IMR-90 (cell line): Measurements from ENCODE around the gene STAT4. TPM values are rescaled to one million over a fixed set of nuclear protein-coding genes. Genes with fewer than 3 reads are reported as not detected.

Source experiments
- ATAC-seq: fragments of 200-7000 bp; cut with Tn5 transposase; 2 replicates; pipeline ENCODE4 v1.9.1; 2020; ENCODE audit warnings: low read depth, mild to moderate bottlenecking, moderate library complexity
- Bru-seq: library from RNA; stranded (reverse); fragments of 400-500 nt; gene quantifications from one replicate; lab custom pipeline; 2021; lab: Mats Ljungman, UMichigan
- BruChase-seq, 2 experiments: library from RNA; stranded (reverse); fragments of 400-500 nt; gene quantifications; one replicate each; lab custom pipeline; 2021; lab: Mats Ljungman, UMichigan
- BruUV-seq: library from RNA; stranded (reverse); fragments of 400-500 nt; replicated peaks from 2 replicates; lab custom pipeline; 2021; lab: Mats Ljungman, UMichigan
- CTCF ChIA-PET: fragments of 300-600 bp; formaldehyde crosslinking; extraction: SDS; loops from one replicate; lab custom pipeline; 2021; ENCODE audit warnings: antibody characterized with exemption; lab: Yijun Ruan, JAX
- POLR2A ChIA-PET: fragments of 300-600 bp; sonication (Branson Sonifier 250); formaldehyde crosslinking; loops from one replicate; lab custom pipeline; 2022; ENCODE audit warnings: antibody characterized with exemption; ENCODE audit not compliant: unreplicated experiment; lab: Charles Lee
- DNase-seq: peaks from one replicate; pipeline ENCODE4 v3.0.0; 2013
- H2AFZ ChIP-seq: replicated peaks from 2 replicates; pipeline ENCODE3; 2013; ENCODE audit warnings: low read length, mild to moderate bottlenecking; ENCODE audit not compliant: poor library complexity
- H2AK5ac ChIP-seq: 2 replicates; pipeline ENCODE4 v1.6.1; 2013; ENCODE audit warnings: low read depth, low read length, inconsistent platforms
- H2AK9ac ChIP-seq: replicated peaks from 2 replicates; pipeline ENCODE3; 2013; ENCODE audit warnings: mild to moderate bottlenecking, low read depth, low read length, moderate library complexity; ENCODE audit not compliant: poor library complexity
- H2BK120ac ChIP-seq: 2 replicates; pipeline ENCODE4 v1.6.1; 2013; ENCODE audit warnings: low read depth, low read length, inconsistent platforms
- H2BK15ac ChIP-seq: 3 replicates; pipeline ENCODE4 v1.6.1; 2013; ENCODE audit warnings: low read depth, low read length, inconsistent platforms
- H2BK20ac ChIP-seq: 2 replicates; pipeline ENCODE4 v1.6.1; 2013; ENCODE audit warnings: low read depth, mild to moderate bottlenecking, inconsistent platforms, low read length, moderate library complexity
- H2BK5ac ChIP-seq: 2 replicates; pipeline ENCODE4 v1.6.1; 2013; ENCODE audit warnings: mild to moderate bottlenecking, low read depth, low read length, inconsistent platforms; ENCODE audit not compliant: poor library complexity, severe bottlenecking
- H3K14ac ChIP-seq: replicated peaks from 2 replicates; pipeline ENCODE4 v1.6.1; 2013; ENCODE audit warnings: low read depth, low read length, inconsistent platforms
- H3K18ac ChIP-seq: 2 replicates; pipeline ENCODE4 v1.6.1; 2013; ENCODE audit warnings: low read depth, low read length, control low read depth
- H3K23ac ChIP-seq: 2 replicates; pipeline ENCODE4 v1.6.1; 2013; ENCODE audit warnings: low read depth, low read length, inconsistent platforms
- H3K27ac ChIP-seq: 2 replicates; pipeline ENCODE4 v1.5.1; 2013; ENCODE audit warnings: mild to moderate bottlenecking, control low read depth, low read length; ENCODE audit not compliant: insufficient read depth
- H3K27me3 ChIP-seq: 2 replicates; pipeline ENCODE4 v1.6.1; 2013; ENCODE audit warnings: low read length; ENCODE audit not compliant: control insufficient read depth, insufficient read depth
- H3K36me3 ChIP-seq: 2 replicates; pipeline ENCODE4 v1.6.1; 2013; ENCODE audit warnings: low read length, mixed read lengths; ENCODE audit not compliant: control insufficient read depth, insufficient read depth
- H3K4ac ChIP-seq: 2 replicates; pipeline ENCODE4 v1.6.1; 2013; ENCODE audit warnings: low read depth, low read length, inconsistent platforms
- H3K4me1 ChIP-seq: 2 replicates; pipeline ENCODE4 v1.6.1; 2013; ENCODE audit warnings: low read length, mixed read lengths; ENCODE audit not compliant: control insufficient read depth, insufficient read depth
- H3K4me2 ChIP-seq: 2 replicates; pipeline ENCODE4 v1.6.1; 2013; ENCODE audit warnings: low read depth, mild to moderate bottlenecking, control low read depth, low read length, moderate library complexity
- H3K4me3 ChIP-seq: 2 replicates; pipeline ENCODE4 v1.5.1; 2013; ENCODE audit warnings: low read depth, mild to moderate bottlenecking, control low read depth, low read length, moderate library complexity; ENCODE audit not compliant: insufficient read depth
- H3K56ac ChIP-seq: 2 replicates; pipeline ENCODE4 v1.6.1; 2013; ENCODE audit warnings: low read length, inconsistent platforms; ENCODE audit not compliant: insufficient read depth; ENCODE audit errors: extremely low read depth
- H3K79me1 ChIP-seq, 2 experiments: 2 replicates each; pipeline ENCODE4 v1.6.1; 2013; ENCODE audit warnings: low read length in 2 of 2, inconsistent platforms in 1 of 2, low read depth in 1 of 2
- H3K9ac ChIP-seq: 2 replicates; pipeline ENCODE4 v1.6.1; 2013; ENCODE audit warnings: low read depth, low read length, control low read depth
- H3K9me1 ChIP-seq: 2 replicates; pipeline ENCODE4 v1.6.1; 2013; ENCODE audit warnings: low read length, inconsistent platforms; ENCODE audit not compliant: insufficient read depth
- H3K9me3 ChIP-seq: 2 replicates; pipeline ENCODE4 v1.6.1; 2013; ENCODE audit warnings: low read length; ENCODE audit not compliant: control insufficient read depth, insufficient read depth
- H4K20me1 ChIP-seq: 2 replicates; pipeline ENCODE4 v1.6.1; 2013; ENCODE audit warnings: low read length, inconsistent platforms; ENCODE audit not compliant: insufficient read depth
- H4K5ac ChIP-seq: 2 replicates; pipeline ENCODE4 v1.6.1; 2013; ENCODE audit warnings: mild to moderate bottlenecking, low read depth, low read length, control low read depth
- H4K8ac ChIP-seq, 2 experiments: 2 replicates each; pipeline ENCODE4 v1.6.1; 2013; ENCODE audit warnings: low read depth in 2 of 2, low read length in 2 of 2, control low read depth in 1 of 2, inconsistent platforms in 1 of 2
- H4K91ac ChIP-seq: 2 replicates; pipeline ENCODE4 v1.6.1; 2013; ENCODE audit warnings: low read depth, low read length, inconsistent platforms; ENCODE audit not compliant: insufficient read depth
- BHLHE40 ChIP-seq: fragments of 150-350 bp; IDR thresholded peaks from 2 replicates; pipeline ENCODE4 v1.6.1; 2016; ENCODE audit warnings: mild to moderate bottlenecking, low read depth, low read length
- CEBPB ChIP-seq: IDR thresholded peaks from 2 replicates; pipeline ENCODE4 v1.6.1; 2012; ENCODE audit warnings: low read depth, low read length, improper control_type of control experiment
- CHD1 ChIP-seq: IDR thresholded peaks from 2 replicates; pipeline ENCODE4 v1.6.1; 2012; ENCODE audit warnings: low read depth, low read length, improper control_type of control experiment
- CTCF ChIP-seq: conservative IDR thresholded peaks from 2 replicates; pipeline ENCODE4 v1.5.1; 2012; ENCODE audit warnings: mild to moderate bottlenecking, low read depth, low read length, improper control_type of control experiment
- FOS ChIP-seq: fragments of 150-350 bp; IDR thresholded peaks from 2 replicates; pipeline ENCODE4 v1.6.1; 2016; ENCODE audit warnings: low read depth, low read length
- MAFK ChIP-seq: IDR thresholded peaks from 2 replicates; pipeline ENCODE4 v1.6.1; 2012; ENCODE audit warnings: low read depth, low read length, improper control_type of control experiment
- MAZ ChIP-seq: IDR thresholded peaks from 2 replicates; pipeline ENCODE4 v1.6.1; 2012; ENCODE audit warnings: low read depth, mild to moderate bottlenecking, low read length, improper control_type of control experiment, moderate library complexity, borderline replicate concordance
- MXI1 ChIP-seq: IDR thresholded peaks from 2 replicates; pipeline ENCODE4 v1.6.1; 2012; ENCODE audit warnings: low read depth, mild to moderate bottlenecking, low read length, moderate library complexity, borderline replicate concordance
- NFE2L2 ChIP-seq: fragments of 150-350 bp; IDR thresholded peaks from 2 replicates; pipeline ENCODE4 v1.6.1; 2016; ENCODE audit warnings: low read depth, mild to moderate bottlenecking, low read length
- RAD21 ChIP-seq: IDR thresholded peaks from 2 replicates; pipeline ENCODE4 v1.6.1; 2012; ENCODE audit warnings: low read length, improper control_type of control experiment
- RCOR1 ChIP-seq: IDR thresholded peaks from 2 replicates; pipeline ENCODE4 v1.6.1; 2012; ENCODE audit warnings: mild to moderate bottlenecking, low read length, improper control_type of control experiment; ENCODE audit not compliant: insufficient replicate concordance
- RFX5 ChIP-seq: IDR thresholded peaks from 2 replicates; pipeline ENCODE4 v1.8.0; 2012; ENCODE audit warnings: low read depth, mild to moderate bottlenecking, low read length, moderate library complexity
- SMC3 ChIP-seq: fragments of 150-350 bp; IDR thresholded peaks from 2 replicates; pipeline ENCODE4 v1.6.1; 2016; ENCODE audit warnings: low read depth, mild to moderate bottlenecking, antibody characterized with exemption, low read length, moderate library complexity
- WGBS, 2 experiments: methylation state at CpG; one replicate each; pipeline versions ENCODE4 v1.1.5 to v1.1.7; 2013; ENCODE audit warnings: missing lambda C conversion rate in 2 of 2; ENCODE audit not compliant: insufficient read length in 1 of 2; ENCODE audit errors: extremely low coverage in 2 of 2; 5-methylcytosine and 5-hydroxymethylcytosine counted together
- dilution Hi-C: fragments of 300-500 bp; cut with HindIII; formaldehyde crosslinking; loops from one replicate; pipeline ENCODE4 v1.14.3; 2018; ENCODE audit warnings: low sequenced_read_pairs; ENCODE audit not compliant: unreplicated experiment
- in situ Hi-C: fragments of 300-500 bp; cut with MboI; formaldehyde crosslinking; loops from 3 replicates; pipeline ENCODE4 v1.14.3; 2019; ENCODE audit warnings: low sequenced_read_pairs, inconsistent platforms, mixed read lengths
- intact Hi-C: fragments of 100-400 bp; cut with micrococcal nuclease; formaldehyde crosslinking; loops from 2 replicates; pipeline ENCODE4 v1.10.0; 2022
- long read RNA-seq: library from polyadenylated mRNA; unstranded; transcript quantifications from one replicate; pipeline ENCODE4 v2.0.0, GENCODE V29; 2021; ENCODE audit not compliant: unreplicated experiment
- polyA plus RNA-seq, 3 experiments: library from polyadenylated mRNA; depleted of rRNA; stranded (reverse); fragments of >200 nt; gene quantifications; 2 replicates each; pipeline ENCODE4 v1.2.3, GENCODE V29; 2012; ENCODE audit warnings: low replicate concordance in 1 of 3
- total RNA-seq: library from RNA; depleted of rRNA; stranded (reverse); fragments of >200 nt; gene quantifications from 2 replicates; pipeline ENCODE4 v1.2.3, GENCODE V29; 2012; rRNA removed

Gene STAT4
- total RNA-seq (0.28 and 0.36 TPM in 2 replicates), polyA plus RNA-seq (2012; rRNA removed) (0.47 and 0.48 TPM in 2 replicates), Bru-seq, nascent RNA (percentile 39 among the genes with signal in this experiment), BruChase-seq, experiment 1, labeled RNA remaining after a 6-hour chase (percentile 39 among the genes with signal in this experiment), BruChase-seq, experiment 2, labeled RNA remaining after a 2-hour chase (percentile 42 among the genes with signal in this experiment)
- polyA plus RNA-seq (2012; cell fraction: cytosol; rRNA removed), result 0.07 and 0.08 TPM in 2 replicates
- 0.27 and 3.1 TPM in 2 replicates for polyA plus RNA-seq (2012; cell fraction: nucleus; rRNA removed; ENCODE audit: low replicate concordance)
- long read RNA-seq, partial matches to known transcripts, result 0 of 1 reads
- long read RNA-seq, other reads (novel, unspliced or antisense), result 1 of 1 reads

- WGBS, 2 experiments, result 16% methylated on average over 17 of the region's 33 CpGs; no CpG with 5 or more reads in 1 of the 2 experiments
- ATAC-seq (peak; percentile 48), DNase-seq (peak; percentile 47)
- H3K56ac ChIP-seq, result no peak within 1 kb of the TSS
- H3K36me3 ChIP-seq, result no peaks in the 10 kb centered on the region
- no peak within 1 kb of the TSS for H4K5ac ChIP-seq
- ChIA-PET POLR2A (no interaction called here), CTCF (interaction anchor here (1.1 kb wide), 1 partner anchor 99 kb away, joined by 4 read pairs; no protein-coding TSS in a partner anchor)
- no TSS peak for BruUV-seq
- H4K20me1 ChIP-seq, result no peaks in the 10 kb centered on the region
- H3K4me3 ChIP-seq, result peak within 1 kb of the TSS; percentile 41
- H3K27me3 ChIP-seq, result peaks cover 1% of the 10 kb centered on the region; the same call in 1 of the 2 replicates
- no peaks in the 10 kb centered on the region for H3K4me1 ChIP-seq
- 0 out of 2 replicates have a peak within 1 kb of the TSS, but pooled peaks have one; percentile 39 for H2AK5ac ChIP-seq
- peaks cover 2% of the 10 kb centered on the region; the same call in 1 of the 2 replicates for H3K9me1 ChIP-seq
- no peak within 1 kb of the TSS for H3K18ac ChIP-seq
- no peak within 1 kb of the TSS for H4K91ac ChIP-seq
- no peak within 1 kb of the TSS for H2AK9ac ChIP-seq
- intact Hi-C loops, result no loop called here
- no peak within 1 kb of the TSS for H4K8ac ChIP-seq
- no peaks in the 10 kb centered on the region for H3K79me1 ChIP-seq
- H2BK5ac ChIP-seq, result no peak within 1 kb of the TSS
- no peak within 1 kb of the TSS for H3K27ac ChIP-seq
- no peak within 1 kb of the TSS for H2BK15ac ChIP-seq
- H3K23ac ChIP-seq, result peak within 1 kb of the TSS; percentile 8; the same call in 1 of the 2 replicates
- H3K9ac ChIP-seq, result no peak within 1 kb of the TSS
- dilution Hi-C loops, result no loop called here
- H2BK20ac ChIP-seq, result no peak within 1 kb of the TSS
- H3K4me2 ChIP-seq, result peak within 1 kb of the TSS; percentile 51
- H2BK120ac ChIP-seq, result no peak within 1 kb of the TSS
- H3K9me3 ChIP-seq, result no peaks in the 10 kb centered on the region
- in situ Hi-C loops, result loop anchor here (5.0 kb wide), 1 partner anchor 98 kb away; no protein-coding TSS in a partner anchor
- H2AFZ ChIP-seq, result peak within 1 kb of the TSS; percentile 90
- H3K14ac ChIP-seq, result 0 out of 2 replicates have a peak within 1 kb of the TSS, but pooled peaks have one; percentile 34
- peak within 1 kb of the TSS; percentile 17; the same call in 1 of the 2 replicates for H3K4ac ChIP-seq
- TF ChIP-seq FOS (no peak), MAFK (no peak), RCOR1 (no peak), CTCF (no peak), RFX5 (no peak), RAD21 (no peak), CEBPB (no peak), NFE2L2 (no peak), MXI1 (no peak), MAZ (no peak), SMC3 (no peak), BHLHE40 (no peak), CHD1 (no peak)
Measured at GRCh38 chr2:191150600-191151330, at the start of gene STAT4. TSS of gene STAT4 (minus strand) at chr2:191150994. CDS start at chr2:191148203, 2,791 bp downstream.
